PC-9 (cell line): Measurements from ENCODE around the gene EZH2. TPM values are rescaled to one million over a fixed set of nuclear protein-coding genes. Genes with fewer than 3 reads are reported as not detected.
A peak's percentile ranks its signal among the peaks of the same experiment; 100 is the strongest.

Experiments
- BruUV-seq: library from RNA; stranded (reverse); fragments of 400-500 nt; replicated peaks from 2 replicates; lab custom pipeline; 2021; lab: Mats Ljungman, UMichigan
- CTCF ChIA-PET: fragments of 300-600 bp; sonication (Branson Sonifier 250); formaldehyde crosslinking; loops from one replicate; lab custom pipeline; 2022; ENCODE audit warnings: antibody characterized with exemption; lab: Charles Lee
- POLR2A ChIA-PET: fragments of 300-600 bp; sonication (Branson Sonifier 250); formaldehyde crosslinking; loops from one replicate; lab custom pipeline; 2022; ENCODE audit warnings: antibody characterized with exemption; ENCODE audit not compliant: unreplicated experiment; lab: Charles Lee
- DNase-seq, 2 experiments: peaks; one replicate each; pipeline versions ENCODE4 v3.0.0 to v3.0.0-alpha.2; 2015 to 2022; ENCODE audit warnings: mixed read lengths in 1 of 2
- H2AFZ ChIP-seq: fragments of 200-600 bp; sonication (generic); 2 replicates; pipeline ENCODE4 v1.8.1; 2017; ENCODE audit warnings: antibody characterized with exemption
- H3F3A ChIP-seq: fragments of 200-600 bp; sonication (generic); 2 replicates; pipeline ENCODE4 v1.8.1; 2017; ENCODE audit warnings: antibody characterized with exemption, mild to moderate bottlenecking, low read depth; ENCODE audit not compliant: insufficient read depth
- H3K27ac ChIP-seq: fragments of 200-600 bp; sonication (generic); 2 replicates; pipeline ENCODE4 v1.6.1; 2016; ENCODE audit warnings: mixed run types
- H3K27me3 ChIP-seq: fragments of 200-600 bp; sonication (generic); 2 replicates; pipeline ENCODE4 v1.6.1; 2016; ENCODE audit warnings: low read depth, mixed run types; ENCODE audit not compliant: insufficient read depth
- H3K36me3 ChIP-seq: fragments of 200-600 bp; sonication (generic); 2 replicates; pipeline ENCODE4 v1.6.1; 2016; ENCODE audit warnings: low read depth, mixed run types
- H3K4me1 ChIP-seq: fragments of 200-600 bp; sonication (generic); replicated peaks from 2 replicates; pipeline ENCODE4 v1.6.1; 2016; ENCODE audit warnings: mixed run types; ENCODE audit not compliant: insufficient read depth
- H3K4me2 ChIP-seq: fragments of 200-600 bp; sonication (generic); 2 replicates; pipeline ENCODE4 v1.6.1; 2017; ENCODE audit warnings: mixed run types
- H3K4me3 ChIP-seq: fragments of 200-600 bp; sonication (generic); 2 replicates; pipeline ENCODE4 v1.6.1; 2016; ENCODE audit warnings: mixed run types
- H3K79me2 ChIP-seq: fragments of 200-600 bp; sonication (generic); 2 replicates; pipeline ENCODE4 v1.6.1; 2017; ENCODE audit warnings: low read depth, mixed run types
- H3K9me2 ChIP-seq: fragments of 200-600 bp; sonication (generic); 2 replicates; pipeline ENCODE4 v1.8.1; 2017; ENCODE audit warnings: mild to moderate bottlenecking; ENCODE audit not compliant: insufficient read depth
- H3K9me3 ChIP-seq: fragments of 200-600 bp; sonication (generic); 2 replicates; pipeline ENCODE4 v1.8.1; 2016; ENCODE audit warnings: low read depth; ENCODE audit not compliant: insufficient read depth
- H4K20me1 ChIP-seq: fragments of 200-600 bp; sonication (generic); 2 replicates; pipeline ENCODE4 v1.8.1; 2017; ENCODE audit not compliant: insufficient read depth
- CTCF ChIP-seq: fragments of 200-600 bp; sonication (generic); conservative IDR thresholded peaks from 2 replicates; pipeline ENCODE4 v1.6.1; 2017; ENCODE audit warnings: mixed run types, antibody characterized with exemption, mild to moderate bottlenecking, moderate library complexity
- EZH2 ChIP-seq: fragments of 200-600 bp; sonication (generic); IDR thresholded peaks from 2 replicates; pipeline ENCODE4 v1.8.0; 2017; ENCODE audit warnings: antibody characterized with exemption, low read depth
- intact Hi-C: fragments of 100-400 bp; cut with micrococcal nuclease; formaldehyde crosslinking; loops from one replicate; pipeline ENCODE4 v1.10.0; 2022; ENCODE audit not compliant: unreplicated experiment
- total RNA-seq: library from RNA; stranded (reverse); gene quantifications from 2 replicates; pipeline ENCODE4 v1.2.3, GENCODE V29; 2021

Gene EZH2
- total RNA-seq, 1 experiment from 2014 or later = 48.6 TPM

DNA sequence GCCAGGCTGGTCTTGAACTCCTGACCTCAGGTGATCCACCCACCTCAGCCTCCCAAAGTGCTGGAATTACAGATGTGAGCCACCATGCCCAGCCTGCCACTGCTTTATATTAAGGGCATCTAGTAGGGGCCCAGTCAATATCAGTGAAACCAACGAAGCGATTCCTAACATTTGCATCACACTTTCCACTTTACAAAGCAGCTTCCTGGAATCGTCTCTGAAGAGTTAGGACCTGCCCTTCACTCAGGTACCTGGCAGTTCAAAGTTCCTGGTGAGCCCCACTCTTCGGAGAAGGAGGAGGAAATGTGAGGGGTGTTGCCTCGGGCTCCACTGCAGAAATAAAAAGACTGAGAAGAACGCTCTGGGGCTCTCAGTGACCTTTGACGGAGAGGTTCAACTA lies 31.1 kb upstream of the EZH2 start:
- Histone ChIP-seq H3K4me3 (no peak overlapping the region), H3K9me3 (no peaks in the 10 kb centered on the region), H3K4me2 (peak overlapping the region; percentile 71; the same call in 1 of the 2 replicates), H4K20me1 (no peaks in the 10 kb centered on the region), H3K9me2 (no peaks in the 10 kb centered on the region), H3F3A (peaks cover 27% of the 10 kb centered on the region), H2AFZ (no peak overlapping the region), H3K27me3 (no peaks in the 10 kb centered on the region), H3K4me1 (peaks cover 25% of the 10 kb centered on the region), H3K36me3 (no peaks in the 10 kb centered on the region), H3K27ac (no peak overlapping the region), H3K79me2 (no peaks in the 10 kb centered on the region)
- intact Hi-C loops = loop anchor here (2.0 kb wide), 1 partner anchor 26 kb away; no protein-coding TSS in a partner anchor
- POLR2A ChIA-PET = no interaction called here
- BruUV-seq = no TSS peak
- TF ChIP-seq CTCF (no peak), EZH2 (no peak)
- CTCF ChIA-PET = interaction anchor here (1.5 kb wide), 1 partner anchor 26 kb away, joined by 9 read pairs; no protein-coding TSS in a partner anchor
- no peak for DNase-seq

DNA sequence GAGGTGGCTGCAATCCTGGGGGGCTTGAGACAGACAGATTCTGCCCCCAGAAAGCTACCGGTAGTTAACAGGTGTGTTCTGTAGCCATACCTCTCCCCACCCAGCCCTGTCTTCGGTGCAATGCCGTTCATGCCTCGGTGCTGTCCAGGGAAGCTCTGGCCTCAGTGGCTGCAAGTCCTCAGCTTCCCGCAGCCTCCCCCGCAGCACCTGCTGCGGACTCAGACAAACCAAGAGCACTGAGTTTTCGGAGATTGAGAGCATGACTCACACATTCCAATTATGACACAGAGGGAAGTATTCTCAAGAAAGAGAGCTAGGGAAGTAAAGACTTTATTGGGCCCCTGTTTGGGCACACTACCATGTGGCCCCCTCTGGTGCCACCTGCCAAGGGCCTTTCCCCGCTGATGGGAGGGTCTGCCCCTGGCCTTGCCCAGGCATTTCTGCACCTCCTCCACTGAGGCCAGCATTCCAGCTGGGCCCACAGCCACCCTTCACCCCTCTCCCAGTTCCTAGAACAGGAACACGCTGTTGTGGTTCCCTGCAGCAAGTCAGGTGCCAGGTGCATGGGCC lies 30.2 kb upstream of the EZH2 start:
- H2AFZ ChIP-seq = 0 out of 2 replicates have a peak overlapping the region, but pooled peaks have one; percentile 19

More for the DNA sequence above, 30.2 kb upstream of the EZH2 start:
- no peak for TF ChIP-seq EZH2
- no peak for TF ChIP-seq CTCF
- Histone ChIP-seq H3K4me3 (peak overlapping the region; percentile 16; the same call in 1 of the 2 replicates), H3K27ac (peak overlapping the region; percentile 69), H3K4me1 (peaks cover 25% of the 10 kb centered on the region), H3K27me3 (no peaks in the 10 kb centered on the region), H3K36me3 (no peaks in the 10 kb centered on the region), H3F3A (peaks cover 27% of the 10 kb centered on the region), H3K9me2 (no peaks in the 10 kb centered on the region), H4K20me1 (no peaks in the 10 kb centered on the region), H3K4me2 (peak overlapping the region; percentile 71), H3K79me2 (no peaks in the 10 kb centered on the region), H3K9me3 (no peaks in the 10 kb centered on the region)
- DNase-seq = peak; percentile 45 to 80
- intact Hi-C loops = loop anchor here (2.0 kb wide), 1 partner anchor 27 kb away; no protein-coding TSS in a partner anchor
- POLR2A ChIA-PET = interaction anchor here (0.6 kb wide), 1 partner anchor 19 kb away, joined by 3 read pairs; no protein-coding TSS in a partner anchor
- no TSS peak for BruUV-seq
- CTCF ChIA-PET = interaction anchor here (0.6 to 1.5 kb wide), 3 partner anchors 27 to 93 kb away, joined by 5 to 10 read pairs (median 9); no protein-coding TSS in a partner anchor
